LHCN-M2 (cell line): ENCODE results near the gene ARRDC4. TPM values are rescaled to one million over a fixed set of nuclear protein-coding genes. Genes with fewer than 3 reads are reported as not detected.
A peak's percentile ranks its signal among the peaks of the same experiment; 100 is the strongest.

Experiments used
- DNase-seq: peaks from one replicate; pipeline ENCODE4 v3.0.0-alpha.2; 2012; ENCODE audit warnings: low read depth
- polyA plus RNA-seq: library from polyadenylated mRNA; unstranded; fragments of >200 nt; gene quantifications from one replicate; pipeline ENCODE4 v1.2.1, GENCODE V29; 2012; ENCODE audit warnings: missing spikeins
- total RNA-seq: library from RNA; depleted of rRNA; stranded (reverse); fragments of >200 nt; gene quantifications from 2 replicates; pipeline ENCODE4 v1.2.3, GENCODE V29; 2014; rRNA removed

Gene ARRDC4
- 2.5 and 3.1 TPM in 2 replicates for total RNA-seq
- 4.3 TPM for polyA plus RNA-seq

DNA sequence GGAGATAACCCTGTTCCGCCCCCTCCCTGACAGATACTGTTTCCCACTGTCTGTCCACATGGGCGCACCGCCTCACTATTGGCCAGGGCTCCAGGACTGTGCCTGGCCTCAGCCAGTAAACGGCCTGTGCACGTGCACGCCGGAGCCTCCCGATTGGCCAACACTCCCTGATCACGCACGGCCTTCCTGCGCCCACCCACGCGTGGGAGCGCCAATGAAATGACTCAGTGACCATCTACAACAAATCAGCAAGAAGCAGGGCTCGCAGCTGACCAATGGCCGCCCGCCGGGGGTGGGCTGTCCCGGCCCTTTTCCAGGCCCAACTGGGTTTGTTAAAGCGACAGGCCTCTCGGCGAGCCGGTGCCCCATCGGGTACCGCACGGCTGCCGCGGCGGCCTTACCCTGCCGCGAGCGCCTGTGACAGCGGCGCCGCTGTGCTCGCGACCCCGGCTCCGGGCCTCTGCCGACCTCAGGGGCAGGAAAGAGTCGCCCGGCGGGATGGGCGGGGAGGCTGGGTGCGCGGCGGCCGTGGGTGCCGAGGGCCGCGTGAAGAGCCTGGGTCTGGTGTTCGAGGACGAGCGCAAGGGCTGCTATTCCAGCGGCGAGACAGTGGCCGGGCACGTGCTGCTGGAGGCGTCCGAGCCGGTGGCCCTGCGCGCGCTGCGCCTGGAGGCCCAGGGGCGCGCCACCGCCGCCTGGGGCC lies at the start of gene ARRDC4:
Gene ARRDC4, plus strand, starts transcription at position 340 of the 703 bp plus-strand sequence. Its CDS starts 159 bp downstream, at position 499.
- DNase-seq, result peak; percentile 99

DNA sequence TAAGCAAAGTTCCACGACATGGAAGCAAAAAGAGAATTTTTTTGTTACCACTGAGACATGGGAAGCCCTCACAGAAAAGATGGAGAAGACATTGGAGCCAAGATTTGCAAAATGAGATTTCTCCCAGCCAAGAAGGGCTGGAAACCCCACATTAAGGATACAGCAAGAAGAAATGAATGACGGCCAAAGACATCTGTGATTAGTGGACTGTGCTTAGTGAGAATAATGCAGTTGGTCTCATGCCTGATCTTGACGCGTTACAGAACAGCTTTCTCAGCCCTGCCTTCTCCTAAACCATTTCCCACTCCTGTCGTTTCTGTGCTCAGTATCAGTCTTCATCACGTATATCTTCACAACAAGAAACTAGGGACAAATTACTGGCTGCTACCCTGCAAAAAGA lies 45.8 kb upstream of the ARRDC4 start:
- DNase-seq, result no peak

- DNase-seq, result no peak
Measured at GRCh38 chr15:97915261-97915660, 45.2 kb upstream of the ARRDC4 start.

GRCh38 chr15:97921296-97921865 lies 39.1 kb upstream of the ARRDC4 start:
- no peak for DNase-seq

GRCh38 chr15:97929456-97930229 lies 30.9 kb upstream of the ARRDC4 start:
- DNase-seq, result no peak

DNA sequence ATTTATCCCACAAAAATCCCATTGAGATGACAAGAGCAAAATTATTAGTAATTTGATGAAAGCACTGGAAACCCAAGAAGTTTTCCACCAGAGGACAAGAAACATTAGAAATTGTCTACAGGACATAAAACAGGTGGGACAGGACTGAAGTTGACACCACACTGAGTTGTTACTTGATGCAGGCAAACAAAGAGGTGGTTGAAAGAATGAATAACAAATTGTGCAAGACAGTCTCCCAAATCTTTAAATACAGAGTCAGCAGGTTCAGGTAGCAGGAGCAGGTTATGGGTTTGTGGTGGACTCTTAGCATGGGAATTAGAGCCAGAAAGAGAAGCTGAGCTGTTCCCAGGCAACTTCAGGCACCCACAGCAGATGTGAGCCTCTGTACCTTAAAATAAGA lies 30.3 kb upstream of the ARRDC4 start:
- DNase-seq, result no peak

GRCh38 chr15:97931314-97931713 lies 29.2 kb upstream of the ARRDC4 start:
- DNase-seq, result no peak

DNA sequence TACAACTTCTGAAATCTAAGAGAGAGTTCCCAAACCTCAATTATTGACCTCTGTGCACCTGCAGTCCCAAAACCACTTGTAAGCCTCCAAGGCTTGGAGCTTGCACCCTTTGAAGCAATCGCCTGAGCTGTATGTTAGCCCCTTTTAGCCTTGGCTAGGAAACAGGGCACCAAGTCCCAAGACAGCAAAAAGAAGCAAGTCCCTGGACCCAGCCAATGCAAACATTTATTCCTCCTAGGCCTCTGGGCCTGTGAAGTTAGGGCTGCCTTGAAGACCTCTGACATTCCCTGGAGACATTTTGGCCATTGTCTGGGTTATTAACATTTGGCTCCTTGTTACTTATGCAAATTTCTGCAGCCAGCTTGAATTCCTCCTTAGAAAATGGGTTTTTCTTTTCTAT lies 26.9 kb upstream of the ARRDC4 start:
- no peak for DNase-seq

GRCh38 chr15:97940993-97941392 lies 19.5 kb upstream of the ARRDC4 start:
- no peak for DNase-seq

DNA sequence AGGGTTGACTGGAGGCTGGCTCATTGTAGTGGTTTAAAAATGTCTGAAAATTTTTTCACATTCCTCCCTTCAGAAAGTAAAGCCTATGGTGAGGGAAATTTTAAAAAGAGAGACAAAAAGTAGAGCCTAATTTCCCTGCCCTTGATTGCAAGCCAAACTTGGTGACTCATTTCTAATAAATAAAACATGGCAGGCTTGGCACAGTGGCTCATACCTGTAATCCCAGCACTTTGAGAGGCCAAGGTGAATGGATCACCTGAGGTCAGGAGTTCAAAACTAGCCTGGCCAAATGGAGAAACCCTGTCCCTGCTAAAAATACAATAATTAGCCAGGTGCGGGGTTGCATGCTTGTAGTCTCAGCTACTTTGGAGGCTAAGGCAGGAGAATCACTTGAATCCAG lies 18.9 kb upstream of the ARRDC4 start:
- DNase-seq, result no peak

DNA sequence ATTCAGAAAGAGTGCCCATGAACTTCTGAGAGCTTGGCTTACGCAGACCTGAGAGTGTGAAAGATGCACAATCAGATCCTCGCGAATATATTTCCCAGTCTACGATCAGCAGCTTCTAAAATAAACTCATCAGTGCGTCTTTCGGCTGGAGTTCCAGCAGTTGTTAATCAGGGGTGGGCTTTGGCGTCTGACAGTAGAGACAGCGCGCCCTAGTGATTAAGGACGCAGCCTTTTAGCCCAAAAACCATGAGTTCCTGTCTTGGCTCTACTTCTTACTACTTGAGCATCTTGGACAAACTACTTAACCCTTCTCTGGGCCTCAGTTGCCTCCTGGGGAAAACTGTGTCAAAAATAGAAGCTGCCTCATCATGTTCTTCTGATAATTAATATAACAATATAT lies 15.8 kb upstream of the ARRDC4 start:
- DNase-seq, result no peak

DNA sequence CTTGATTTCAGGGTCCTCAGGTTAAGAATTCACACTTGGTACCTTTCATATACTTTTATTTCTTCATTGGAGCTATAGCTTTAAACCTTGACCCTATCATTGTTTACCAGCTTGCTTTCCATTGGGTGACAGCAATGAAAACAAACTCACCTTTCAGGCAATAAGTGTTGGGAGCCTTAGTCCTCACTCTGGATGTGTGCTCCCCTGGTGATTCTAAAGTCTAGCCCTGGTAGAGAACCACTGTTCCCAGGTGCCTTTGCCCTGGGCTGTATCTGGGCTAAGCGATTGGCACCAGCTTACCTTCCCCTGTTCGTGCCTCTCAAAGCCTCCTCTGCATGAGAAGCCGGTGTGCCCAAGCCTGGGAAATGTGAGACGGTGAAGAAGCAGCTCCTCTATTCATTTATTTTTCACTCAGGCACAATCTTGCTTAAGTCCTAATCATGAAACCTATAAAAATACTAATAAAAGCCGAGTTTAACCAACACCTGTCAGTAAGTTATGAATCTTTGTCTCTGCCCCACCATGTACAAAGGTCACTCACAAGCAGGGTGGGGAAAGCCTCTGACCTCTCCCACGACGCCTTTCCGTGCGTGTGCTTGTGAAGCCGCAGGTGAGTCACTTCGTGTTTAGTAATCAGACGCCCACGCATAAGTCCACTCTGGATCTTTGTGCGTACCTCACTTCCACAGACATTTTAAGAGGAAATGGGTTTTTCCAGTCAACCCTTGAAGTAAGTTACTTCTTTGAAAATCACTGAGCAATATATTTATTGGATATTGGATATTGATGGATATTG lies 12.8 kb upstream of the ARRDC4 start:
- no peak for DNase-seq

GRCh38 chr15:97953254-97953653 lies 7.2 kb upstream of the ARRDC4 start:
- DNase-seq, result no peak

GRCh38 chr15:97953748-97954147 lies 6.8 kb upstream of the ARRDC4 start:
- DNase-seq, result no peak

DNA sequence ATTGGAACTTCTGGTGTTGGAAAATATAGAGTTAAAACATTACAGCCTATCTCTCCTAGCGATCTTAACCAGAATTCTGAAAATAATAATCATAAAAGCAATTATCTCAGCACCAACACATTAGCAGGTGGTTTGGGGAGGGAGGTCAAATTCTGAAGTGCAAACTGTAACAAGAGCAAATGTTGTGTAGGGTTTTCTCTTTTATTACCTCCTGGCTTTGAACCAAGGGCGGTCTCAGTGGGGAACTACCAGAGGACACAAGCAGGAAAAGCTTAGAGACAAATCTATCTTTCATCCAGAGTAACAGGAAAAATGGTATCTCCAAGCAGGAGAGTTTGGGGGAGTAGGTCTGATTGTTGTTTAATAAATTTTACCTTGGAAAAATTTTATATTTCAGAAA lies 5.5 kb upstream of the ARRDC4 start:
- DNase-seq, result no peak

DNA sequence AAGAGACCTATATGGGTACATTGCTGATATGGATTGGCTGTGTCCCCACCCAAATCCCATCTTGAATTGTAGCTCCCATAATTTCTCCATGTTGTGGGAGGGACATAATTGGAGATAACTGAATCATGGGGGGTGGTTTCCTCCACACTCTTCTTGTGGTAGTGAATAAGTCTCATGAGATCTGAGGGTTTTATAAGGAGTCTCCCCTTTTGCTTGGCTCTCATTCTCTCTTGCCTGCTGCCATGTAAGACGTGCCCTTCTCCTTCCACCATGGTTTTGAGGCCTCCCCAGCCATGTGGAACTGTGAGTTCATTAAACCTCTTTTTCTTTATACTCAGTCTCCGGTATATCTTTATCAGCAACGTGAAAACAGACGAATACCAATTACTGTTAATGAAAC lies 5.0 kb upstream of the ARRDC4 start:
- no peak for DNase-seq

DNA sequence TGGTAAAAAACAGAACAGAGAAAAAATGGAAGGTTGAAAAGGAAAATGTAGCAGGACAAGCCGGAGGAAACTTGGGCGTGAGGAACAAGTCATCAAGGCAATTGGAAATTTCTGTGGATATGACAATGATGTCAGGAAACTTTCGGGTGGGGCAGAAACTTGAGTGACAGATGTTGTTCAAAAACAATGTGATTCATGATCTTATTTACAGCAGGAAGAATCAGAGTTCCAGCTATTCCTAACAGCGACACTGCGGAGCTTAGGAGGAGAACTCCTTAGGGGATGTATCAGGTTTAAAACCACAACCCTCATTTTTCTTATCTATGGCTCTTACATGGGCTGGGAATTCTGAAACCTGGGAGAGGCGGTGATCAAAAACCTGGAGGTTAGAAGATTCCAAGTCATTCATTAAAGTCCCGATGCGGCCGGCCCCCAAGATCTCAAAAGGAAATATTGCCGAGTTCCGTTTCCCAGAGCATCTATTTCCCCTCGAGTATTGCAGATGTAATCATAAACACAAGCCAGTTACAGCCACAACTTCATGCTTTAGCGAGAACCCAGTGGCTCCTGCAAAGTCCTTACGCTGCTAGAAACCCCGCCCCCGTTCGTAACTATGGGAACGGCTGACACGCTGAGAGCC lies 659 bp upstream of the ARRDC4 start:
- no peak for DNase-seq

GRCh38 chr15:97961067-97961954 lies 808 bp downstream of the ARRDC4 start:
- no peak for DNase-seq

GRCh38 chr15:97962263-97962662 lies 1.8 kb downstream of the ARRDC4 start:
- no peak for DNase-seq

GRCh38 chr15:97963779-97964178 lies 3.3 kb downstream of the ARRDC4 start:
- no peak for DNase-seq
